Measurements from ENCODE around the gene UBR1. TPM values are rescaled to one million over a fixed set of nuclear protein-coding genes. Genes with fewer than 3 reads are reported as not detected.

UBR1 gene
- total RNA-seq, 1 experiment from 2014 or later = 22.2 TPM

- no CpG with 5 or more reads among the region's 3 CpGs for WGBS (ENCODE audit: extremely low coverage, insufficient read length, low lambda C conversion rate)
- no peak overlapping the region for H3K4me3 Mint-ChIP-seq
Observed at GRCh38 chr15:42915654-42916315, 190.1 kb downstream of the UBR1 start.

More at GRCh38 chr15:42915654-42916315, 190.1 kb downstream of the UBR1 start:
- no peaks in the 10 kb centered on the region for H3K9me3 Mint-ChIP-seq
- peaks cover 4% of the 10 kb centered on the region for H3K23me2 ChIP-seq (ENCODE audit: insufficient read length, low read depth, low read length, poor library complexity, severe bottlenecking)
- H2BK5ac ChIP-seq (ENCODE audit: insufficient read length, low read length) = no peak overlapping the region
- no peak overlapping the region for H2AK5ac ChIP-seq (ENCODE audit: insufficient read length, low read length)
- no peak overlapping the region for H4K5ac ChIP-seq (ENCODE audit: insufficient read length, low read depth, low read length)
- H2BK120ac ChIP-seq (ENCODE audit: low read depth, low read length, poor library complexity, severe bottlenecking) = no peak overlapping the region
- no peak overlapping the region for H3K27ac ChIP-seq (ENCODE audit: insufficient read length, low read depth, low read length)
- no peak overlapping the region for H3K9ac ChIP-seq (ENCODE audit: extremely low read depth, insufficient read length, low read length)
- H2AFZ ChIP-seq (ENCODE audit: low read length) = no peak overlapping the region
- no peak overlapping the region for H3K4ac ChIP-seq (ENCODE audit: low read depth, low read length)
- H4K91ac ChIP-seq (ENCODE audit: insufficient read length, low read depth, low read length) = no peak overlapping the region
- no peak overlapping the region for H2BK12ac ChIP-seq (ENCODE audit: insufficient read length, low read depth, low read length)
- no peak for TF ChIP-seq CTCF (conservative IDR thresholded peaks at IDR 0.05)
- no peaks in the 10 kb centered on the region for H3K27me3 ChIP-seq (ENCODE audit: insufficient read depth, low read length)
- peaks cover 6% of the 10 kb centered on the region for H3K79me1 ChIP-seq (ENCODE audit: insufficient read depth, low read depth, low read length, poor library complexity, severe bottlenecking)
- no peak overlapping the region for H3K18ac ChIP-seq (ENCODE audit: insufficient read length, low read depth, low read length)
- H4K20me1 ChIP-seq (ENCODE audit: control insufficient read depth, insufficient read depth, insufficient read length) = no peaks in the 10 kb centered on the region
- H3K27ac Mint-ChIP-seq = no peak overlapping the region
- peaks cover 2% of the 10 kb centered on the region; the same call in 1 of the 2 replicates for H3K79me2 ChIP-seq (ENCODE audit: insufficient read depth, low read length)
- H2BK15ac ChIP-seq (ENCODE audit: low read depth, low read length) = no peak overlapping the region
- no peak overlapping the region for H3K56ac ChIP-seq (ENCODE audit: insufficient read length, low read depth, low read length)
- H3K36me3 Mint-ChIP-seq (ENCODE audit: insufficient read depth in 1 of 3, low read depth in 3 of 3) = no peaks in the 10 kb centered on the region
- no peaks in the 10 kb centered on the region for H3K27me3 Mint-ChIP-seq (ENCODE audit: low read depth)
- H2BK20ac ChIP-seq (ENCODE audit: low read depth, low read length, poor library complexity, severe bottlenecking) = no peak overlapping the region
- no peak overlapping the region for H3K4me2 ChIP-seq (ENCODE audit: insufficient read depth, insufficient read length, low read length)
- H3K4me1 ChIP-seq (ENCODE audit: insufficient read depth, low read length) = no peaks in the 10 kb centered on the region
- H3K23ac ChIP-seq (ENCODE audit: insufficient read length, low read depth, low read length) = no peak overlapping the region
- H3T11ph ChIP-seq (ENCODE audit: low read length) = no peak overlapping the region
- no peaks in the 10 kb centered on the region for H3K9me3 ChIP-seq (ENCODE audit: control insufficient read depth, low read depth, low read length)
- no peak overlapping the region for H3K14ac ChIP-seq (ENCODE audit: insufficient read depth, low read length)
- peaks cover 8 to 12% of the 10 kb centered on the region in 2 experiments for H3K4me1 Mint-ChIP-seq
- no peak for DNase-seq
- no peak overlapping the region for H4K8ac ChIP-seq (replicated peaks; ENCODE audit: insufficient read length, low read depth, low read length)
